GM20000 (cell line): Measurements from ENCODE around the gene TOMM7.

Experiments
- DNase-seq: peaks from one replicate; pipeline ENCODE4 v3.0.0; 2012; ENCODE audit warnings: low spot score
- TF ChIP-seq, protein P1 (sequence below): IDR thresholded peaks from 2 replicates; pipeline ENCODE4 v1.5.1; 2012; ENCODE audit warnings: mild to moderate bottlenecking, control low read depth; ENCODE audit errors: extremely low read depth, missing control alignments

TOMM7 gene

DNA sequence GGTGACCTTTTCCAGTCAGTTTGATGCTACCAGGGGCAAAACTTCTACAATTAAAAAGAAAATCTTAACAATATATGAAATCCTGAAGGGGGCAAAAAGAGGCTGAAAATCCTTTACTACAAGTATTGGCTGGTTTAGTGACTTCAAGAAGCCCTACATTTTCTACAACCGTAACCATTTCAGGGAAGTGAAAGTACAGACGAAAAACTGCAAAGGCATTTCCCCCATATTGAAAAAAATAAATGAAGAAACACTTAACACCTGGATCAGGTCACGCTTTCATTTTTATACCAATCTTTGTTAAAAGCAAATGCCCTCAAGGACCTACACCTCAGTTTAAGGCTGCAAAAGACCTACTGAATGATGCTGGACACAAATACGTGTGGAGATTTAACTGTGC, 57.0 kb downstream of the TOMM7 start:
- TF ChIP-seq, protein P1, sequence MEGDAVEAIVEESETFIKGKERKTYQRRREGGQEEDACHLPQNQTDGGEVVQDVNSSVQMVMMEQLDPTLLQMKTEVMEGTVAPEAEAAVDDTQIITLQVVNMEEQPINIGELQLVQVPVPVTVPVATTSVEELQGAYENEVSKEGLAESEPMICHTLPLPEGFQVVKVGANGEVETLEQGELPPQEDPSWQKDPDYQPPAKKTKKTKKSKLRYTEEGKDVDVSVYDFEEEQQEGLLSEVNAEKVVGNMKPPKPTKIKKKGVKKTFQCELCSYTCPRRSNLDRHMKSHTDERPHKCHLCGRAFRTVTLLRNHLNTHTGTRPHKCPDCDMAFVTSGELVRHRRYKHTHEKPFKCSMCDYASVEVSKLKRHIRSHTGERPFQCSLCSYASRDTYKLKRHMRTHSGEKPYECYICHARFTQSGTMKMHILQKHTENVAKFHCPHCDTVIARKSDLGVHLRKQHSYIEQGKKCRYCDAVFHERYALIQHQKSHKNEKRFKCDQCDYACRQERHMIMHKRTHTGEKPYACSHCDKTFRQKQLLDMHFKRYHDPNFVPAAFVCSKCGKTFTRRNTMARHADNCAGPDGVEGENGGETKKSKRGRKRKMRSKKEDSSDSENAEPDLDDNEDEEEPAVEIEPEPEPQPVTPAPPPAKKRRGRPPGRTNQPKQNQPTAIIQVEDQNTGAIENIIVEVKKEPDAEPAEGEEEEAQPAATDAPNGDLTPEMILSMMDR = no peak

More for the DNA sequence above, 57.0 kb downstream of the TOMM7 start:
- DNase-seq = peak; percentile 37
